ENCODE measurements around the gene MYRF.

Gene MYRF

GRCh38 chr11:61769169-61769920 lies 16.9 kb downstream of the MYRF start:
- DNase-seq, result no peak
- no peaks in the 10 kb centered on the region for H3K27me3 ChIP-seq (ENCODE audit: insufficient read depth, low read length, poor library complexity)
- no peak overlapping the region for H3K4ac ChIP-seq (ENCODE audit: low read depth, low read length)
- H2AK5ac ChIP-seq (ENCODE audit: low read length), result no peak overlapping the region
- no peak overlapping the region for H3K9ac ChIP-seq (ENCODE audit: low read length)
- H3K4me3 ChIP-seq (ENCODE audit: low read length), result no peak overlapping the region
- H3K27ac ChIP-seq (ENCODE audit: low read depth, low read length), result no peak overlapping the region
- H4K8ac ChIP-seq (ENCODE audit: low read depth, low read length), result no peak overlapping the region
- H2BK15ac ChIP-seq (replicated peaks; ENCODE audit: low read depth), result no peak overlapping the region
- H2BK120ac ChIP-seq (ENCODE audit: low read depth, low read length), result no peak overlapping the region
- H3K18ac ChIP-seq (ENCODE audit: low read length), result no peak overlapping the region
- H2BK5ac ChIP-seq (ENCODE audit: low read length), result no peak overlapping the region
- H3K79me1 ChIP-seq (ENCODE audit: low read length), result no peaks in the 10 kb centered on the region
- no CpG with 5 or more reads among the region's 33 CpGs for WGBS (ENCODE audit: extremely low coverage, insufficient coverage, low lambda C conversion rate)
- no peak overlapping the region for H3K56ac ChIP-seq (ENCODE audit: low read length)
- H3K23ac ChIP-seq (ENCODE audit: low read length), result no peak overlapping the region
- H3K36me3 ChIP-seq (ENCODE audit: control insufficient read depth, insufficient read depth, low read length), result no peaks in the 10 kb centered on the region
- no peaks in the 10 kb centered on the region for H3K79me2 ChIP-seq (ENCODE audit: control insufficient read depth, insufficient read depth, low read length)
- H3K4me2 ChIP-seq (ENCODE audit: low read length), result no peak overlapping the region
- H3K4me1 ChIP-seq (ENCODE audit: control insufficient read depth, low read depth, low read length), result no peaks in the 10 kb centered on the region
- no peak overlapping the region for H4K5ac ChIP-seq (ENCODE audit: low read length)

- Histone ChIP-seq H3K36me3 (ENCODE audit: control insufficient read depth, insufficient read depth, low read length) (no peaks in the 10 kb centered on the region), H3K4me3 (ENCODE audit: low read length) (no peak overlapping the region), H2BK120ac (ENCODE audit: low read depth, low read length) (no peak overlapping the region), H3K79me2 (ENCODE audit: control insufficient read depth, insufficient read depth, low read length) (no peaks in the 10 kb centered on the region), H3K23ac (ENCODE audit: low read length) (no peak overlapping the region), H2AK5ac (ENCODE audit: low read length) (no peak overlapping the region), H3K56ac (ENCODE audit: low read length) (no peak overlapping the region), H3K9ac (ENCODE audit: low read length) (no peak overlapping the region), H3K4me2 (ENCODE audit: low read length) (no peak overlapping the region), H4K8ac (ENCODE audit: low read depth, low read length) (no peak overlapping the region), H3K4ac (ENCODE audit: low read depth, low read length) (no peak overlapping the region), H3K79me1 (ENCODE audit: low read length) (no peaks in the 10 kb centered on the region), H2BK15ac (replicated peaks; ENCODE audit: low read depth) (no peak overlapping the region), H3K27me3 (ENCODE audit: insufficient read depth, low read length, poor library complexity) (no peaks in the 10 kb centered on the region), H3K18ac (ENCODE audit: low read length) (no peak overlapping the region), H3K4me1 (ENCODE audit: control insufficient read depth, low read depth, low read length) (no peaks in the 10 kb centered on the region), H2BK5ac (ENCODE audit: low read length) (no peak overlapping the region), H4K5ac (ENCODE audit: low read length) (no peak overlapping the region), H3K27ac (ENCODE audit: low read depth, low read length) (no peak overlapping the region)
- DNase-seq, result no peak
- WGBS (ENCODE audit: extremely low coverage, insufficient coverage, low lambda C conversion rate), result no CpG with 5 or more reads among the region's 20 CpGs
Observed at GRCh38 chr11:61769946-61770683, 17.7 kb downstream of the MYRF start.

GRCh38 chr11:61771195-61771894 lies 18.9 kb downstream of the MYRF start:
- Histone ChIP-seq H3K18ac (ENCODE audit: low read length) (no peak overlapping the region), H3K23ac (ENCODE audit: low read length) (no peak overlapping the region), H2AK5ac (ENCODE audit: low read length) (no peak overlapping the region), H2BK5ac (ENCODE audit: low read length) (no peak overlapping the region), H3K4me2 (ENCODE audit: low read length) (no peak overlapping the region), H4K5ac (ENCODE audit: low read length) (no peak overlapping the region), H3K56ac (ENCODE audit: low read length) (peak overlapping the region; percentile 65), H3K27ac (ENCODE audit: low read depth, low read length) (no peak overlapping the region), H3K79me2 (ENCODE audit: control insufficient read depth, insufficient read depth, low read length) (no peaks in the 10 kb centered on the region), H3K36me3 (ENCODE audit: control insufficient read depth, insufficient read depth, low read length) (no peaks in the 10 kb centered on the region), H2BK15ac (replicated peaks; ENCODE audit: low read depth) (no peak overlapping the region), H3K4me3 (ENCODE audit: low read length) (no peak overlapping the region), H2BK120ac (ENCODE audit: low read depth, low read length) (no peak overlapping the region), H4K8ac (ENCODE audit: low read depth, low read length) (no peak overlapping the region), H3K9ac (ENCODE audit: low read length) (no peak overlapping the region), H3K79me1 (ENCODE audit: low read length) (no peaks in the 10 kb centered on the region), H3K27me3 (ENCODE audit: insufficient read depth, low read length, poor library complexity) (no peaks in the 10 kb centered on the region), H3K4me1 (ENCODE audit: control insufficient read depth, low read depth, low read length) (no peaks in the 10 kb centered on the region), H3K4ac (ENCODE audit: low read depth, low read length) (no peak overlapping the region)
- DNase-seq, result no peak
- WGBS (ENCODE audit: extremely low coverage, insufficient coverage, low lambda C conversion rate), result no CpG with 5 or more reads among the region's 15 CpGs

- Histone ChIP-seq H3K79me1 (ENCODE audit: low read length) (no peaks in the 10 kb centered on the region), H3K4me2 (ENCODE audit: low read length) (no peak overlapping the region), H3K4me3 (ENCODE audit: low read length) (no peak overlapping the region), H3K27me3 (ENCODE audit: insufficient read depth, low read length, poor library complexity) (no peaks in the 10 kb centered on the region), H3K79me2 (ENCODE audit: control insufficient read depth, insufficient read depth, low read length) (no peaks in the 10 kb centered on the region), H3K27ac (ENCODE audit: low read depth, low read length) (no peak overlapping the region), H3K23ac (ENCODE audit: low read length) (peak overlapping the region; percentile 15), H3K56ac (ENCODE audit: low read length) (peak overlapping the region; percentile 65), H3K36me3 (ENCODE audit: control insufficient read depth, insufficient read depth, low read length) (no peaks in the 10 kb centered on the region), H3K4ac (ENCODE audit: low read depth, low read length) (no peak overlapping the region), H4K5ac (ENCODE audit: low read length) (no peak overlapping the region), H3K4me1 (ENCODE audit: control insufficient read depth, low read depth, low read length) (no peaks in the 10 kb centered on the region), H2BK120ac (ENCODE audit: low read depth, low read length) (no peak overlapping the region), H3K9ac (ENCODE audit: low read length) (peak overlapping the region; percentile 20), H2BK15ac (replicated peaks; ENCODE audit: low read depth) (no peak overlapping the region), H2BK5ac (ENCODE audit: low read length) (no peak overlapping the region), H4K8ac (ENCODE audit: low read depth, low read length) (no peak overlapping the region), H2AK5ac (ENCODE audit: low read length) (no peak overlapping the region), H3K18ac (ENCODE audit: low read length) (no peak overlapping the region)
- no CpG with 5 or more reads among the region's 7 CpGs for WGBS (ENCODE audit: extremely low coverage, insufficient coverage, low lambda C conversion rate)
- DNase-seq, result peak; percentile 83
Observed at GRCh38 chr11:61771985-61772455, 19.6 kb downstream of the MYRF start.

- Histone ChIP-seq H3K79me1 (ENCODE audit: low read length) (no peaks in the 10 kb centered on the region), H2AK5ac (ENCODE audit: low read length) (no peak overlapping the region), H3K4me1 (ENCODE audit: control insufficient read depth, low read depth, low read length) (no peaks in the 10 kb centered on the region), H4K5ac (ENCODE audit: low read length) (no peak overlapping the region), H3K23ac (ENCODE audit: low read length) (no peak overlapping the region), H3K27me3 (ENCODE audit: insufficient read depth, low read length, poor library complexity) (no peaks in the 10 kb centered on the region), H3K56ac (ENCODE audit: low read length) (no peak overlapping the region), H3K4me2 (ENCODE audit: low read length) (no peak overlapping the region), H3K79me2 (ENCODE audit: control insufficient read depth, insufficient read depth, low read length) (no peaks in the 10 kb centered on the region), H3K36me3 (ENCODE audit: control insufficient read depth, insufficient read depth, low read length) (no peaks in the 10 kb centered on the region), H2BK15ac (replicated peaks; ENCODE audit: low read depth) (no peak overlapping the region), H3K27ac (ENCODE audit: low read depth, low read length) (no peak overlapping the region), H4K8ac (ENCODE audit: low read depth, low read length) (no peak overlapping the region), H3K9ac (ENCODE audit: low read length) (no peak overlapping the region), H3K4me3 (ENCODE audit: low read length) (no peak overlapping the region), H3K4ac (ENCODE audit: low read depth, low read length) (no peak overlapping the region), H3K18ac (ENCODE audit: low read length) (no peak overlapping the region), H2BK5ac (ENCODE audit: low read length) (no peak overlapping the region), H2BK120ac (ENCODE audit: low read depth, low read length) (no peak overlapping the region)
- no CpG with 5 or more reads among the region's 10 CpGs for WGBS (ENCODE audit: extremely low coverage, insufficient coverage, low lambda C conversion rate)
- DNase-seq, result no peak
Observed at GRCh38 chr11:61773356-61773755, 20.9 kb downstream of the MYRF start.

Data from mesendoderm (in vitro differentiated cells).